ENCODE measurements around the gene AGAP1.

DNA sequence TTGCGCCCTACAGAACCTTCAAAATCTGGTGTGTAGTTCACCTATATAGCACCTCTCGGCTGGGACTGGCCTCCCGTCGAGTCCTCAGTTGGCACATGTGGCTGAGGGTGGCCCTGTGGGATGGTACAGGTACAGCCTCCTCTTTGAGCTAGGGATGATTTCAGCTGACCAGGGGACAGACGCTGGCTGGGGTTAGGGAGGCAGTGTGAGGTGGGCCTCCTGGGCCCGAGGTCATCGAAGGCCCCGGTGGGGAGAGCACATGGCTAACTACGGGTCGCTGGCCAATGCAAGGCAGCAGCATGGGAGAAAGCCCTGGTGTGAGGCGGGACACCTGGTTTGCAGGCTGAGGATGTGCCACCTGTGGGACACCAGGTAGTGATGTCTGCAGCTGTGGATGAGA is 369.6 kb downstream of the AGAP1 start:
- TF ChIP-seq, protein P1, sequence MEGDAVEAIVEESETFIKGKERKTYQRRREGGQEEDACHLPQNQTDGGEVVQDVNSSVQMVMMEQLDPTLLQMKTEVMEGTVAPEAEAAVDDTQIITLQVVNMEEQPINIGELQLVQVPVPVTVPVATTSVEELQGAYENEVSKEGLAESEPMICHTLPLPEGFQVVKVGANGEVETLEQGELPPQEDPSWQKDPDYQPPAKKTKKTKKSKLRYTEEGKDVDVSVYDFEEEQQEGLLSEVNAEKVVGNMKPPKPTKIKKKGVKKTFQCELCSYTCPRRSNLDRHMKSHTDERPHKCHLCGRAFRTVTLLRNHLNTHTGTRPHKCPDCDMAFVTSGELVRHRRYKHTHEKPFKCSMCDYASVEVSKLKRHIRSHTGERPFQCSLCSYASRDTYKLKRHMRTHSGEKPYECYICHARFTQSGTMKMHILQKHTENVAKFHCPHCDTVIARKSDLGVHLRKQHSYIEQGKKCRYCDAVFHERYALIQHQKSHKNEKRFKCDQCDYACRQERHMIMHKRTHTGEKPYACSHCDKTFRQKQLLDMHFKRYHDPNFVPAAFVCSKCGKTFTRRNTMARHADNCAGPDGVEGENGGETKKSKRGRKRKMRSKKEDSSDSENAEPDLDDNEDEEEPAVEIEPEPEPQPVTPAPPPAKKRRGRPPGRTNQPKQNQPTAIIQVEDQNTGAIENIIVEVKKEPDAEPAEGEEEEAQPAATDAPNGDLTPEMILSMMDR (IDR thresholded peaks at IDR 0.05), result no peak
- TF ChIP-seq POLR2A (IDR thresholded peaks at IDR 0.05), result no peak
